H9 (cell line): ENCODE data around the gene CXCL12. TPM values are rescaled to one million over a fixed set of nuclear protein-coding genes. Genes with fewer than 3 reads are reported as not detected.

Experiments
- DNase-seq: peaks from one replicate; pipeline ENCODE4 v3.0.0-alpha.2; 2017
- H2AFZ ChIP-seq: one replicate; pipeline ENCODE4 v1.6.1; 2013; ENCODE audit warnings: mild to moderate bottlenecking, low read length, control low read depth, moderate library complexity
- H2AK5ac ChIP-seq: 2 replicates; pipeline ENCODE4 v1.6.1; 2013; ENCODE audit warnings: low read length, control low read depth, mixed read lengths; ENCODE audit not compliant: insufficient read length
- H2BK120ac ChIP-seq: one replicate; pipeline ENCODE4 v1.6.1; 2013; ENCODE audit warnings: low read depth, mild to moderate bottlenecking, low read length, control low read depth, inconsistent platforms; ENCODE audit not compliant: poor library complexity, severe bottlenecking
- H2BK12ac ChIP-seq: 2 replicates; pipeline ENCODE4 v1.6.1; 2013; ENCODE audit warnings: low read length, control low read depth, mixed read lengths, low read depth; ENCODE audit not compliant: insufficient read length
- H2BK15ac ChIP-seq: 2 replicates; pipeline ENCODE4 v1.6.1; 2013; ENCODE audit warnings: low read depth, low read length, control low read depth
- H2BK20ac ChIP-seq: one replicate; pipeline ENCODE4 v1.6.1; 2013; ENCODE audit warnings: low read depth, mild to moderate bottlenecking, low read length, control low read depth, inconsistent platforms; ENCODE audit not compliant: poor library complexity, severe bottlenecking
- H2BK5ac ChIP-seq: 2 replicates; pipeline ENCODE4 v1.6.1; 2013; ENCODE audit warnings: low read length, control low read depth, mixed read lengths; ENCODE audit not compliant: insufficient read length
- H3K14ac ChIP-seq: 2 replicates; pipeline ENCODE4 v1.6.1; 2013; ENCODE audit warnings: low read length, control low read depth; ENCODE audit not compliant: insufficient read depth
- H3K18ac ChIP-seq: 2 replicates; pipeline ENCODE4 v1.6.1; 2013; ENCODE audit warnings: low read depth, mild to moderate bottlenecking, mixed read lengths, low read length, control low read depth; ENCODE audit not compliant: insufficient read length
- H3K23ac ChIP-seq: 2 replicates; pipeline ENCODE4 v1.6.1; 2013; ENCODE audit warnings: low read length, control low read depth, mixed read lengths, low read depth; ENCODE audit not compliant: insufficient read length
- H3K23me2 ChIP-seq: 2 replicates; pipeline ENCODE4 v1.6.1; 2013; ENCODE audit warnings: low read depth, mild to moderate bottlenecking, mixed read lengths, low read length, control low read depth; ENCODE audit not compliant: insufficient read length, poor library complexity, severe bottlenecking
- H3K27ac ChIP-seq: 2 replicates; pipeline ENCODE4 v1.5.1; 2013; ENCODE audit warnings: low read length, control low read depth, mixed read lengths, low read depth; ENCODE audit not compliant: insufficient read length
- H3K27me3 ChIP-seq: 2 replicates; pipeline ENCODE4 v1.6.1; 2013; ENCODE audit warnings: low read length, control low read depth, inconsistent platforms; ENCODE audit not compliant: insufficient read depth
- H3K4ac ChIP-seq: 2 replicates; pipeline ENCODE4 v1.6.1; 2013; ENCODE audit warnings: low read depth, mild to moderate bottlenecking, control low read depth, inconsistent platforms, low read length, moderate library complexity
- H3K4me1 ChIP-seq: 2 replicates; pipeline ENCODE4 v1.6.1; 2013; ENCODE audit warnings: low read length, control low read depth, inconsistent platforms; ENCODE audit not compliant: insufficient read depth
- H3K4me2 ChIP-seq: 2 replicates; pipeline ENCODE4 v1.6.1; 2013; ENCODE audit warnings: low read length, control low read depth, mixed read lengths; ENCODE audit not compliant: insufficient read length, insufficient read depth
- H3K56ac ChIP-seq: 2 replicates; pipeline ENCODE4 v1.6.1; 2013; ENCODE audit warnings: low read depth, mild to moderate bottlenecking, mixed read lengths, low read length, control low read depth; ENCODE audit not compliant: insufficient read length
- H3K79me1 ChIP-seq: 2 replicates; pipeline ENCODE4 v1.6.1; 2013; ENCODE audit warnings: low read depth, mild to moderate bottlenecking, moderate library complexity, low read length, control low read depth, inconsistent platforms; ENCODE audit not compliant: insufficient read depth, poor library complexity, severe bottlenecking
- H3K79me2 ChIP-seq: 2 replicates; pipeline ENCODE4 v1.6.1; 2013; ENCODE audit warnings: low read length, control low read depth, inconsistent platforms; ENCODE audit not compliant: insufficient read depth
- H3K9ac ChIP-seq: 2 replicates; pipeline ENCODE4 v1.6.1; 2013; ENCODE audit warnings: low read length, control low read depth, mixed read lengths; ENCODE audit not compliant: insufficient read length; ENCODE audit errors: extremely low read depth
- H3K9me3 ChIP-seq: one replicate; pipeline ENCODE4 v1.6.1; 2013; ENCODE audit warnings: low read depth, low read length, inconsistent platforms; ENCODE audit not compliant: control insufficient read depth
- H3T11ph ChIP-seq: one replicate; pipeline ENCODE4 v1.6.1; 2013; ENCODE audit warnings: mild to moderate bottlenecking, low read length, control low read depth, inconsistent platforms
- H4K20me1 ChIP-seq: one replicate; pipeline ENCODE4 v1.6.1; 2013; ENCODE audit not compliant: control insufficient read depth, insufficient read length, insufficient read depth
- H4K5ac ChIP-seq: 2 replicates; pipeline ENCODE4 v1.6.1; 2013; ENCODE audit warnings: low read depth, mild to moderate bottlenecking, mixed read lengths, low read length, control low read depth; ENCODE audit not compliant: insufficient read length
- H4K8ac ChIP-seq: replicated peaks from 2 replicates; pipeline ENCODE4 v1.6.1; 2013; ENCODE audit warnings: low read length, control low read depth, mixed read lengths, low read depth; ENCODE audit not compliant: insufficient read length
- H4K91ac ChIP-seq: 2 replicates; pipeline ENCODE4 v1.6.1; 2013; ENCODE audit warnings: low read depth, mild to moderate bottlenecking, moderate library complexity, mixed read lengths, low read length, control low read depth; ENCODE audit not compliant: insufficient read length
- H3K27ac Mint-ChIP-seq, 3 experiments: 2 replicates in 2 of 3; 3 replicates in 1 of 3; pipeline ENCODE4 v1.8.0; 2020 to 2021; ENCODE audit warnings: mixed read lengths in 3 of 3, mild to moderate bottlenecking in 1 of 3, moderate library complexity in 1 of 3
- H3K27me3 Mint-ChIP-seq: 2 replicates; pipeline ENCODE4 v1.8.0; 2021; ENCODE audit warnings: low read depth, mild to moderate bottlenecking, moderate library complexity, mixed read lengths
- H3K36me3 Mint-ChIP-seq, 3 experiments: 2 replicates in 2 of 3; 3 replicates in 1 of 3; pipeline ENCODE4 v1.8.0; 2020 to 2021; ENCODE audit warnings: low read depth in 3 of 3, mixed read lengths in 3 of 3; ENCODE audit not compliant: insufficient read depth in 1 of 3
- H3K4me1 Mint-ChIP-seq, 2 experiments: 2 replicates each; pipeline ENCODE4 v1.8.0; 2020; ENCODE audit warnings: mixed read lengths in 2 of 2
- H3K4me3 Mint-ChIP-seq, 2 experiments: 2 replicates in 1 of 2; 3 replicates in 1 of 2; pipeline ENCODE4 v1.8.0; 2020 to 2021; ENCODE audit warnings: mild to moderate bottlenecking in 2 of 2, mixed read lengths in 2 of 2, moderate library complexity in 1 of 2
- H3K9me3 Mint-ChIP-seq, 2 experiments: 2 replicates in 1 of 2; 3 replicates in 1 of 2; pipeline ENCODE4 v1.8.0; 2020; ENCODE audit warnings: mild to moderate bottlenecking in 2 of 2, mixed read lengths in 2 of 2, moderate library complexity in 1 of 2
- CTCF ChIP-seq: fragments of 200-600 bp; sonication (generic); conservative IDR thresholded peaks from 3 replicates; pipeline ENCODE4 v1.8.0; 2021; ENCODE audit warnings: antibody characterized with exemption, mild to moderate bottlenecking
- WGBS: extraction: QIAGEN DNeasy Blood & Tissue Kit; methylation state at CpG from one replicate; pipeline ENCODE4 v1.1.7; 2013; ENCODE audit warnings: missing lambda C conversion rate, low lambda C conversion rate, mixed read lengths; ENCODE audit not compliant: insufficient read length; ENCODE audit errors: extremely low coverage; 5-methylcytosine and 5-hydroxymethylcytosine counted together
- total RNA-seq: library from RNA; stranded (reverse); gene quantifications from 2 replicates; pipeline ENCODE4 v1.2.1, GENCODE V29; 2021

Gene CXCL12
- total RNA-seq, 1 experiment from 2014 or later, result 28.3 TPM

- no peak overlapping the region for H2BK20ac ChIP-seq
- no peak overlapping the region for H2BK15ac ChIP-seq
- peaks cover 17 to 26% of the 10 kb centered on the region in 2 experiments for H3K4me1 Mint-ChIP-seq
- no peak overlapping the region for H3K18ac ChIP-seq
- no peaks in the 10 kb centered on the region for H3K9me3 ChIP-seq
- H3K27ac Mint-ChIP-seq, result no peak overlapping the region
- H2BK12ac ChIP-seq, result no peak overlapping the region
- no peak overlapping the region for H4K8ac ChIP-seq
- no peak overlapping the region; the same call in 1 of the 2 replicates for H3K14ac ChIP-seq
- no peak overlapping the region for H3K9ac ChIP-seq
- H3K79me2 ChIP-seq, result no peaks in the 10 kb centered on the region
- H4K20me1 ChIP-seq, result no peaks in the 10 kb centered on the region
- no peak overlapping the region for H2BK120ac ChIP-seq
- no peak overlapping the region for H3K4me2 ChIP-seq
- H3K56ac ChIP-seq, result no peak overlapping the region
- no peaks in the 10 kb centered on the region for H3K27me3 ChIP-seq
- H3K23me2 ChIP-seq, result no peaks in the 10 kb centered on the region
- no peak overlapping the region for H3T11ph ChIP-seq
- peaks cover 19% of the 10 kb centered on the region for H3K27me3 Mint-ChIP-seq
- H4K91ac ChIP-seq, result no peak overlapping the region
- WGBS, result no CpG with 5 or more reads among the region's 7 CpGs
- no peak overlapping the region for H2AK5ac ChIP-seq
- no peak overlapping the region for H3K4me3 Mint-ChIP-seq
- TF ChIP-seq CTCF, result no peak
- no peak overlapping the region for H3K27ac ChIP-seq
- no peak for DNase-seq
- H3K79me1 ChIP-seq, result no peaks in the 10 kb centered on the region
- no peak overlapping the region for H3K4ac ChIP-seq
- H2BK5ac ChIP-seq, result no peak overlapping the region
- H3K23ac ChIP-seq, result no peak overlapping the region
- no peaks in the 10 kb centered on the region; a peak in 1 of 5 replicates for H3K9me3 Mint-ChIP-seq
- no peak overlapping the region for H2AFZ ChIP-seq
- H3K36me3 Mint-ChIP-seq, result no peaks in the 10 kb centered on the region; a peak in 1 of 7 replicates
- peaks cover 4% of the 10 kb centered on the region for H3K4me1 ChIP-seq
- no peak overlapping the region for H4K5ac ChIP-seq
These were observed 8.2 kb upstream of the CXCL12 start for GRCh38 chr10:44393051-44393630.
